HepG2 (cell line): ENCODE measurements around the gene AREL1. TPM values are rescaled to one million over a fixed set of nuclear protein-coding genes. Genes with fewer than 3 reads are reported as not detected.

Source experiments
- ATAC-seq: fragments of 200-7000 bp; cut with Tn5 transposase; 3 replicates; pipeline ENCODE4 v1.9.1; 2020; ENCODE audit warnings: mild to moderate bottlenecking, moderate library complexity
- BruUV-seq: library from RNA; stranded (reverse); fragments of 400-500 nt; replicated peaks from 2 replicates; lab custom pipeline; 2021; lab: Mats Ljungman, UMichigan
- CTCF ChIA-PET: fragments of 300-600 bp; formaldehyde crosslinking; extraction: SDS; loops from one replicate; lab custom pipeline; 2021; ENCODE audit warnings: low total read pairs, inconsistent platforms, low intra/inter-chr PET ratio; lab: Yijun Ruan, JAX
- POLR2A ChIA-PET: fragments of 350-600 bp; sonication (Branson Sonifier 250); formaldehyde crosslinking; loops from one replicate; lab custom pipeline; 2020; ENCODE audit warnings: antibody characterized with exemption, inconsistent platforms; lab: Yijun Ruan, JAX
- DNase-seq: peaks from one replicate; pipeline ENCODE4 v3.0.0-alpha.2; 2015; ENCODE audit warnings: low spot score
- FAIRE-seq: peaks from 3 replicates; lab custom pipeline; 2011; peaks lifted over from hg19 to GRCh38; lab: Jason Lieb, UNC
- H2AFZ ChIP-seq: one replicate; pipeline ENCODE4 v1.6.1; 2011; ENCODE audit warnings: low read length, inconsistent platforms
- H3K27ac ChIP-seq: fragments of 300-600 bp; 3 replicates; pipeline ENCODE4 v1.8.0; 2011; ENCODE audit warnings: mixed run types, mild to moderate bottlenecking, mixed read lengths, low read length, inconsistent platforms; ENCODE audit not compliant: insufficient read depth; ENCODE audit errors: extremely low read length
- H3K27me3 ChIP-seq, 2 experiments: fragments of 200-600 bp in 1 of 2; 2 replicates in 1 of 2; 3 replicates in 1 of 2; pipeline versions ENCODE4 v1.6.0 to v1.8.0; 2011; ENCODE audit warnings: low read length in 2 of 2, mild to moderate bottlenecking in 2 of 2, moderate library complexity in 2 of 2, inconsistent platforms in 1 of 2; ENCODE audit not compliant: insufficient read depth in 2 of 2, control insufficient read depth in 1 of 2
- H3K36me3 ChIP-seq, 2 experiments: fragments of 200-600 bp in 1 of 2; replicated peaks in 1 of 2; 2 replicates in 1 of 2; 3 replicates in 1 of 2; pipeline versions ENCODE4 v1.5.1 to v1.8.0; 2011; ENCODE audit warnings: low read length in 2 of 2, inconsistent platforms in 1 of 2; ENCODE audit not compliant: insufficient read depth in 2 of 2, control insufficient read depth in 1 of 2
- H3K4me1 ChIP-seq: 2 replicates; pipeline ENCODE4 v1.5.1; 2012; ENCODE audit warnings: low read length, inconsistent platforms; ENCODE audit not compliant: insufficient read depth
- H3K4me2 ChIP-seq: 2 replicates; pipeline ENCODE4 v1.6.0; 2011; ENCODE audit warnings: low read depth, low read length, inconsistent platforms
- H3K4me3 ChIP-seq, 3 experiments: fragments of 200-600 bp in 1 of 3; sonication (generic), shearing (Covaris generic) in 1 of 3; replicated peaks in 1 of 3; 2 replicates each; pipeline ENCODE4 v1.5.1; 2011 to 2016; ENCODE audit warnings: low read length in 3 of 3, inconsistent platforms in 2 of 3, low read depth in 2 of 3, mild to moderate bottlenecking in 2 of 3, control low read depth in 1 of 3, mixed read lengths in 1 of 3; ENCODE audit not compliant: insufficient read depth in 1 of 3
- H3K79me2 ChIP-seq: one replicate; pipeline ENCODE4 v1.6.1; 2011; ENCODE audit warnings: low read length, inconsistent platforms; ENCODE audit not compliant: insufficient read depth
- H3K9ac ChIP-seq: 2 replicates; pipeline ENCODE4 v1.6.0; 2011; ENCODE audit warnings: mild to moderate bottlenecking, low read depth, low read length, inconsistent platforms; ENCODE audit not compliant: insufficient read depth
- H3K9me3 ChIP-seq: 2 replicates; pipeline ENCODE4 v1.5.1; 2012; ENCODE audit warnings: mild to moderate bottlenecking, low read length
- H4K20me1 ChIP-seq: 2 replicates; pipeline ENCODE4 v1.6.0; 2011; ENCODE audit warnings: inconsistent platforms, mild to moderate bottlenecking, low read length, moderate library complexity; ENCODE audit not compliant: insufficient read depth
- MIER2 ChIP-seq: IDR thresholded peaks from 2 replicates; pipeline ENCODE4 v1.6.1; 2016; ENCODE audit warnings: missing biosample characterization, missing genetic modification reagents
- REST ChIP-seq, 2 experiments: IDR thresholded peaks; 2 replicates each; pipeline ENCODE4 v1.6.1; 2011 to 2012; ENCODE audit warnings: low read length in 2 of 2, borderline replicate concordance in 1 of 2, low read depth in 1 of 2, mild to moderate bottlenecking in 1 of 2, moderate library complexity in 1 of 2
- SOX13 ChIP-seq, 3 experiments: fragments of 450-650 bp in 1 of 3; sonication (generic) in 1 of 3; formaldehyde crosslinking in 1 of 3; IDR thresholded peaks in 2 of 3; conservative IDR thresholded peaks in 1 of 3; 2 replicates each; pipeline versions ENCODE4 v1.5.0 to v1.6.1; 2016 to 2020; ENCODE audit warnings: antibody characterized with exemption in 1 of 3, mild to moderate bottlenecking in 1 of 3, missing compliant biosample characterization in 1 of 3, missing genetic modification reagents in 1 of 3, moderate library complexity in 1 of 3
- SOX5 ChIP-seq: IDR thresholded peaks from 2 replicates; pipeline ENCODE4 v1.6.1; 2016; ENCODE audit warnings: borderline replicate concordance
- SOX6 ChIP-seq, 2 experiments: fragments of 450-650 bp in 1 of 2; sonication (generic) in 1 of 2; formaldehyde crosslinking in 1 of 2; IDR thresholded peaks; 2 replicates each; pipeline versions ENCODE4 v1.4.0 to v1.6.1; 2017 to 2020; ENCODE audit warnings: antibody characterized with exemption in 1 of 2, mild to moderate bottlenecking in 1 of 2, missing genetic modification reagents in 1 of 2
- TEAD3 ChIP-seq: optimal IDR thresholded peaks from 2 replicates; pipeline ENCODE3; 2016; ENCODE audit warnings: borderline replicate concordance
- ZFY ChIP-seq: sonication (generic); formaldehyde crosslinking; IDR thresholded peaks from 2 replicates; pipeline ENCODE4 v1.4.0; 2020; ENCODE audit warnings: missing genetic modification reagents
- WGBS: methylation state at CpG from one replicate; pipeline ENCODE4 v1.1.6; 2017; ENCODE audit warnings: low lambda C conversion rate; 5-methylcytosine and 5-hydroxymethylcytosine counted together
- in situ Hi-C: cut with HindIII; loops from 2 replicates; pipeline ENCODE4 v1.10.0; 2017; ENCODE audit warnings: low pct_unique_long_range_greater_than_20kb; ENCODE audit not compliant: extremely low pct_ligation_motif_present
- intact Hi-C: fragments of 100-400 bp; cut with micrococcal nuclease; formaldehyde crosslinking; loops from one replicate; pipeline ENCODE4 v1.10.0; 2022; ENCODE audit not compliant: unreplicated experiment
- polyA plus RNA-seq, 8 experiments: library from polyadenylated mRNA; depleted of rRNA in 3 of 8; stranded (reverse) in 7 of 8; unstranded in 1 of 8; fragments of >200 nt; fragmentation: Illumina TruSeq in 4 of 8; extraction: Trizol in 4 of 8; gene quantifications; 2 replicates each; pipeline versions ENCODE4 v1.2.1 to v1.2.3, GENCODE V29; 2011 to 2016; ENCODE audit warnings: low read depth in 4 of 8, missing spikeins in 1 of 8, mixed read lengths in 1 of 8; ENCODE audit not compliant: insufficient read depth in 1 of 8
- total RNA-seq, 5 experiments: library from RNA; depleted of rRNA; stranded (reverse); fragments of >200 nt; fragmentation: Illumina TruSeq; extraction: Trizol; gene quantifications; 2 replicates each; pipeline ENCODE4 v1.2.3, GENCODE V29; 2016; ENCODE audit warnings: low read depth in 1 of 5
- TF ChIP-seq, protein P1 (sequence below): sonication (generic); formaldehyde crosslinking; IDR thresholded peaks from 2 replicates; pipeline ENCODE4 v1.4.0; 2020; ENCODE audit warnings: low read depth, missing genetic modification reagents

AREL1 gene
- total and polyA plus RNA-seq, 2 of the 13 experiments (the other 11 are each of a cell fraction or from before 2014, with no cell fraction given): 21.3 to 25.4 TPM

- CTCF ChIA-PET: no interaction called here
- 17% methylated on average over 1 of the region's 1 CpG for WGBS
- intact Hi-C loops: no loop called here
Measured at GRCh38 chr14:74756326-74756725, 43.4 kb upstream of the AREL1 start.

More at GRCh38 chr14:74756326-74756725, 43.4 kb upstream of the AREL1 start:
- in situ Hi-C loops: no loop called here
- no peaks in the 10 kb centered on the region for H3K36me3 ChIP-seq
- peak; percentile 50; the same call in 2 of the 3 replicates for ATAC-seq
- H3K27ac ChIP-seq: no peak overlapping the region
- POLR2A ChIA-PET: no interaction called here
- H3K4me1 ChIP-seq: peaks cover 4% of the 10 kb centered on the region; the same call in 1 of the 2 replicates
- H3K9me3 ChIP-seq: peaks cover 5% of the 10 kb centered on the region
- BruUV-seq: no TSS peak
- no peaks in the 10 kb centered on the region for H4K20me1 ChIP-seq
- no peak overlapping the region for H3K9ac ChIP-seq
- H3K4me2 ChIP-seq: no peak overlapping the region
- H3K27me3 ChIP-seq: no peaks in the 10 kb centered on the region
- TF ChIP-seq TEAD3 (peak; percentile 24), REST (IDR thresholded peaks at IDR 0.05; ENCODE audit: borderline replicate concordance in 1 of 2, low read depth in 1 of 2, low read length in 2 of 2) (peak; percentile 19 to 91), ZFY (CRISPR knock-in tag) (no peak), SOX5 (CRISPR knock-in tag) (peak; percentile 72; the same call in 1 of the 2 replicates), MIER2 (peak; percentile 92), SOX6 (IDR thresholded peaks at IDR 0.05) (no peak), SOX6 (CRISPR knock-in tag; IDR thresholded peaks at IDR 0.05) (peak; percentile 46; the same call in 1 of the 2 replicates), SOX13 (IDR thresholded peaks at IDR 0.05) (0 out of 2 replicates have a peak, but pooled peaks have one; percentile 49), SOX13 (CRISPR knock-in tag; conservative IDR thresholded peaks at IDR 0.05 in 1 of 2, IDR thresholded peaks at IDR 0.05 in 1 of 2) (peak in 1 of 2 experiments; percentile 93; a peak in 2 of 4 replicates)
- TF ChIP-seq, protein P1, sequence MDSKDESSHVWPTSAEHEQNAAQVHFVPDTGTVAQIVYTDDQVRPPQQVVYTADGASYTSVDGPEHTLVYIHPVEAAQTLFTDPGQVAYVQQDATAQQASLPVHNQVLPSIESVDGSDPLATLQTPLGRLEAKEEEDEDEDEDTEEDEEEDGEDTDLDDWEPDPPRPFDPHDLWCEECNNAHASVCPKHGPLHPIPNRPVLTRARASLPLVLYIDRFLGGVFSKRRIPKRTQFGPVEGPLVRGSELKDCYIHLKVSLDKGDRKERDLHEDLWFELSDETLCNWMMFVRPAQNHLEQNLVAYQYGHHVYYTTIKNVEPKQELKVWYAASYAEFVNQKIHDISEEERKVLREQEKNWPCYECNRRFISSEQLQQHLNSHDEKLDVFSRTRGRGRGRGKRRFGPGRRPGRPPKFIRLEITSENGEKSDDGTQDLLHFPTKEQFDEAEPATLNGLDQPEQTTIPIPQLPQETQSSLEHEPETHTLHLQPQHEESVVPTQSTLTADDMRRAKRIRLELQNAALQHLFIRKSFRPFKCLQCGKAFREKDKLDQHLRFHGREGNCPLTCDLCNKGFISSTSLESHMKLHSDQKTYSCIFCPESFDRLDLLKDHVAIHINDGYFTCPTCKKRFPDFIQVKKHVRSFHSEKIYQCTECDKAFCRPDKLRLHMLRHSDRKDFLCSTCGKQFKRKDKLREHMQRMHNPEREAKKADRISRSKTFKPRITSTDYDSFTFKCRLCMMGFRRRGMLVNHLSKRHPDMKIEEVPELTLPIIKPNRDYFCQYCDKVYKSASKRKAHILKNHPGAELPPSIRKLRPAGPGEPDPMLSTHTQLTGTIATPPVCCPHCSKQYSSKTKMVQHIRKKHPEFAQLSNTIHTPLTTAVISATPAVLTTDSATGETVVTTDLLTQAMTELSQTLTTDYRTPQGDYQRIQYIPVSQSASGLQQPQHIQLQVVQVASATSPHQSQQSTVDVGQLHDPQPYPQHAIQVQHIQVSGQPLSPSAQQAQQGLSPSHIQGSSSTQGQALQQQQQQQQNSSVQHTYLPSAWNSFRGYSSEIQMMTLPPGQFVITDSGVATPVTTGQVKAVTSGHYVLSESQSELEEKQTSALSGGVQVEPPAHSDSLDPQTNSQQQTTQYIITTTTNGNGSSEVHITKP (CRISPR knock-in tag): no peak
- H3K4me3 ChIP-seq: no peak overlapping the region
- no peak overlapping the region for H2AFZ ChIP-seq
- H3K79me2 ChIP-seq: no peaks in the 10 kb centered on the region
- DNase-seq: peak; percentile 28
- no peak for FAIRE-seq
